GM12891 (cell line): Measurements from ENCODE around the gene MARCHF3.
"Not testable (repeated sequence)": the region's sequence is repeated elsewhere in the genome, so short reads cannot be mapped to it uniquely, and the experiment has no call there.

Source experiments
- DNase-seq: peaks from one replicate; pipeline ENCODE4 v3.0.0; 2011; ENCODE audit warnings: low spot score; ENCODE audit not compliant: insufficient read length
- FAIRE-seq: peaks from 2 replicates; lab custom pipeline; 2011; peaks lifted over from hg19 to GRCh38; lab: Jason Lieb, UNC
- PAX5 ChIP-seq: IDR thresholded peaks from 2 replicates; pipeline ENCODE4 v1.6.1; 2011; ENCODE audit warnings: low read length, moderate library complexity, mild to moderate bottlenecking; ENCODE audit not compliant: insufficient read depth, severe bottlenecking
- POLR2A ChIP-seq: IDR thresholded peaks from 2 replicates; pipeline ENCODE4 v1.6.1; 2011; ENCODE audit warnings: low read depth, low read length, control low read depth
- POLR2AphosphoS5 ChIP-seq: IDR thresholded peaks from 2 replicates; pipeline ENCODE4 v1.6.1; 2011; ENCODE audit warnings: low read depth, low read length, control low read depth
- POU2F2 ChIP-seq: IDR thresholded peaks from 2 replicates; pipeline ENCODE4 v1.6.1; 2011; ENCODE audit warnings: low read depth, mild to moderate bottlenecking, control low read depth, low read length, moderate library complexity
- SPI1 ChIP-seq: IDR thresholded peaks from 2 replicates; pipeline ENCODE4 v1.6.1; 2011; ENCODE audit warnings: low read depth, low read length, control low read depth
- TAF1 ChIP-seq: IDR thresholded peaks from 2 replicates; pipeline ENCODE4 v1.6.1; 2011; ENCODE audit warnings: low read depth, low read length, control low read depth

MARCHF3 gene

DNA sequence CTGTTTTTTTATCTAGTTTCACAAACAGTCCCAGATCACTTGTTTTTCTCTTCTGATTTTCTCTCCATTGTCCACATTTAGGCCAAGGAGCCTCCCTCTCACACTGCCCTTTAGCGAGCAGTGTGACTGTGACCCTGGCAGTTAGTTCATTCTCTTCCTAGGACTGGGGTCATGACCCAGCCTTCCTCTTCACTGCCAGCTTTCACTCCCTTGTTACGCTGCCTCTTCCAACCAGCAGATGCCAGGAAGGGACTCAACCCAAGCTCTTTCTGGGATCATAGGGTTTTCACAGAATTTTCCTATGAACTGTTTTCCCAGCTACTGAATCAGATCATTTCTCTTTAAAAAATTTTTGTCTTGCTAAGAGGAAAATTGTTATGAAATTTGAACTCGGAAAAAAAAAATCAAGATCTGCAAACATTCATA is 182.5 kb downstream of the MARCHF3 start:
- TF ChIP-seq TAF1 (no peak), POLR2AphosphoS5 (no peak), POU2F2 (no peak), SPI1 (no peak), PAX5 (no peak), POLR2A (no peak)
- FAIRE-seq (no peak), DNase-seq (no peak)

DNA sequence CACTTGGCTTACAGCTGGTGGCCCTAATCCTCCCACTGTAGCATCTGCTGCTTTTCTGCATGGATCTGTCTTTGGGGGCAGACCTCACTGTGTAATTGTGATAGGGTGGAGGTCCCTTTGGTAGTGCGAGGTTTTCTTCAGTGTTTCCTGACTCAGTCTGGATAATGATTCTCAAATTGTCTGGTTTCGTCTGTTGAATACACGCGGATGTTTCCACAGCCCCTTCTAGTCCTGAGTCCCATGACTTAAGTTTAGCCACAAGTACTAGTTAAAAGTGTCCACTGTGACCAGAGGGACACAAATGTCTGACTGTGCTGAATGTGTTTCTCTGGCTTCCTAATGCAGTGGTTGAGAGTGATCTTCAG is 182.9 kb downstream of the MARCHF3 start:
- DNase-seq, result no peak
- FAIRE-seq, result no peak
- TF ChIP-seq PAX5 (no peak), TAF1 (no peak), POU2F2 (no peak), POLR2A (no peak), SPI1 (no peak), POLR2AphosphoS5 (no peak)

DNA sequence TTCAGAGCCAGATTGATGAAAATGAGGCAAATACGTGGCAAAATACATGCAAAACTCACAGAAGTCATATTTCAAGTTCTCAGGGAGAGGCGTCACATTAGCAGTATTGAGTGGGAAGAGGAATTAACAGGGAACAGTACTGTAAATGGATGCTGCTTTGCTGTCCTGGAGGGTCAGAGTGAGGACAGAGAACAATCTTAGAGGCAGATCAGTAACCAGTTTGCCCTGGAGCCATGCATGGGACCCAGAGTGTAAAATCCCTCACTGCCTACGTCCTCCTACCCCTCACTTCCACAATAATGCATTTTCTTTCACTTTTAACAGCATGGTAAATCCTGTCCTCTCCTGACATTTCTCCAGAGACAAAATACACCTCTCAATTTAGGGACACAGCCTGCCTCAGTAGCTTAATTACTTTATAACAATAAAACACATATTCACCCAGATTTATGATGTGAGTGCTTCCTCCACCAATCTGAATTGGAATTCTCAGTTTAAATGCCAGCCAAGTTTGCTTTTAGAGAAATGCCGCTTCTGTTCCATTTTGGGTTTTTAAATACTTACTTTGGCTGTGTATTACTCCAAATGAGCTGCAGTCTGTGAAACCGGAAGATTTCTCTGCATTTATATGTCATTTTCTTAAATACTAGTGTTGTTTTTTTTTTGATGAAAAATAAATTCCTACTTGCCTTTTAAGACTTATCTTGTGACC is 183.5 kb downstream of the MARCHF3 start:
- DNase-seq (no peak), FAIRE-seq (no peak)
- TF ChIP-seq POLR2A (no peak), POU2F2 (no peak), TAF1 (no peak)

DNA sequence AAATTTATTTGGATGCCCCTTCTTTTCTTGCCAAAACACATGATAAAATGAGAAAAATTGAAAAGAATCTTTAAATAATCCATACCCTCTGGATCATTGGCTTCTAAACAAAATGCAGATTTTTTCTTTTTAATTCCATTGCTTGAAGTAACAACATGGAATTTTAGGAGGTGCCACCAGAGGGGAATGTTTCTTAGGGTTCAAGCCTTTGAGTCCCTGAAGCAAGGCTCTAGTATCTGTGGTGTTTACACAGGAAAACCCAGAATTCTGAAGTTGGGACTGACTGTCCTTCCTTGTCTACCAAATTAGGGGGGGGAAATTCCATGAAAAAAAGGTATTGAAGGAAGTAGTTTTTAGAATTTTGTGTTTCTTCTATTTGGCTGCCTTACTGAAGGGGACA is 184.0 kb downstream of the MARCHF3 start:
- no peak for DNase-seq
- no peak for FAIRE-seq
- no peak for TF ChIP-seq POLR2AphosphoS5

DNA sequence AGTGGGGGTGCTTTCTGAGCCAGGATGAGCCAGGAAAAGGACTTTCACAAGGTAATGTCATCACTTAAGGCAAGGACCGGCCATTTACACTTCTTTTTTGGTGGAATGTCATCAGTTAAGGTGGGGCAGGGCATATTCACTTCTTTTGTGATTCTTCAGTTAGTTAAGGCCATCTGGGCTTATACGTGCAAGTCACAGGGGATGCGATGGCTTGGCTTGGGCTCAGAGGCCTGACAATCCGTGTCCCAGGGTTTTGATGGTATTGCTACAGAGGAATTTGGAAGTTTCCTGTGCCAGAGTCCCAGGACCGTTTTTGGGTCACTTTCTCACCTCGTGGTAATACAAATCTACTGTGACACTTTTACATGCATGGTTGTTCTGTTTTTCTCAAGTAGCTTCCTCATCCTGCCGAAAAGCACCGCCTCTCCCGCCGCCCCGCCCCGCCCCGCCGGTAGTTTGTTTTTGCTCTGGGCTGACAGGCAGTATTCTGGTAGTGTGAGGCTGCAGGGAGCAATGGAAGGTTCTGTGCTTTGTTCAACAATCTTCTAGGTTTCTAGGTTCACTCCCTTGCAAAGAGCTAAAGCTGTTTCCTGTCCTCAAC is 184.8 kb downstream of the MARCHF3 start:
- FAIRE-seq (peak; percentile 82), DNase-seq (peak; percentile 48)

DNA sequence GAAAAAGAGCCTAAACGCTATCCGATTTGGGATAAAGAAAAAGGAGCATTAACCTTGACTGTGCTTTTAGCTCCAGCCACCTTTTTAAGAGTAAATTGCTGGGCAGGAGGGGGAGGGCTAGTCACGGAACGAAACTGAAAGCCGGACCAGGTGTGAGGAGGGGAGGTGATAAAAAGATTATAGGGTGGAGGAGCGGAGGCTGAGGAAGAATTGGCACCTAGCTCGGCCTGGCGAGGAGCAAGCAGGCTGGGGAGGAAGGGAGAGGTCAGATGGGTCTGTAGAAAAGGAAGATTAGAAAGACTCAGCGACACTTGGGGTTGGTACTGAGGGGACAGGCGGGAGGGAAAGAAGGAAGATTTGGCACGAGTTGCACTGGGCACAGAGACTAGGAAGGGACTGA is 187.0 kb downstream of the MARCHF3 start:
- not testable (repeated sequence) for DNase-seq, FAIRE-seq

DNA sequence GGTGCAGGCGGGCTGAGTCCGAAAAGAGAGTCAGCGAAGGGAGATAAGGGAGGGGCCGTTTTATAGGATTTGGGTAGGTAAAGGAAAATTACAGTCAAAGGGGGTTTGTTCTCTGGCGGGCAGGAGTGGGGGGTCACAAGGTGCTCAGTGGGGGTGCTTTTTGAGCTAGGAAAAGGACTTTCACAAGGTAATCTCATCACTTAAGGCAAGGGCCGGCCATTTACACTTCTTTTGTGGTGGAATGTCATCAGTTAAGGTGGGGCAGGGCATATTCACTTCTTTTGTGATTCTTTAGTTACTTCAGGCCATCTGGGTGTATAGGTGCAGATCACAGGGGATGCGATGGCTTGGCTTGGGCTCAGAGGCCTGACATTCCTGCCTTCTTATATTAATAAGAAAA is 191.0 kb downstream of the MARCHF3 start:
- not testable (repeated sequence) for DNase-seq, FAIRE-seq

DNA sequence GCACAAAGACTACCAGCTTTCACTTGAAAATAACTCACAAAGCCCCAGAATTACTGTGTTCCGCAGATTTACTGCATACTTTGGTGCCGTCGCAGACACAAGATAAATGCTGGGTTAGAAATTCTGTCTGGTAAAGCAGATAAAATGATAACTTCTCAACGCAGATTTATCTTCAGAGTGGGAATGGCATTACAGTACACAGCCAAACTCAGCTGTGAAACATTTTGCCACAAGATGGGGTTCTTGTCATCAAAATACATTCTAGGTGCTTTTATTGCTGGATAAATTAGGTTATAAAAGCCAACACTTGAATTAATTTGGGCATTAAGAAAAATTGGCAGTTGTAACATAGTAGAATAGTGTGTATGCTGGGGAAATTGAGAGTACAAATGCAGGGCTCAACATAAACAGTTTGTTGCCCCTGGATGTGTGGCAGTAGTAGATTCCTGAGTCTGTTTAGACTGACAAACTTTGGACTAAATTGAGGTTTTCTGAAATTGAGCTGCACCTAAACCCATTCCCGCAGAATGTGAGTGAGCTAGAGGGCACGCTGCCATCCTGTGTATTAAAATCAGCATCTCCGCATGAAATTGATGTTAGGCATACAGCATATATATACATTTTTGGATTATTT is 192.3 kb downstream of the MARCHF3 start:
- no peak for TF ChIP-seq POLR2A
- TF ChIP-seq POLR2AphosphoS5, result peak; percentile 53; the same call in 1 of the 2 replicates
- FAIRE-seq (no peak), DNase-seq (no peak)

DNA sequence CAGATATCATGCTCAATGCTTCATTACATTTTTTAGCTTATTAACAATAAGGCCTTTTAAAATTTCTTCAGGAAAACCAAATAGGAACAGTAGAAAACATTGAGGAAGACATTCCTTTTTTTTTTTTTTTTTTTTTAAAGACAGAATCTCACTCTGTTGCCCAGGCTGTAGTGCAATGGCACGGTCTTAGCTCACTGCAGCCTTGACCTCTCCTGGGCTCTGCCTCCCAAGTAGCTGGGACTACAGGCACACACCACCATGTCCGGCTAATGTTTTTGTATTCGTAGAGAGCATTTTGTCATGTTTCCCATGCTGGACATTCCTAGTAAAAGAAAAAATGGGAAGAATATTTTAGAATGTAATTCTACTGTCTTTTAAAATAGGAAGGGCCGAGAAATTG is 193.1 kb downstream of the MARCHF3 start:
- DNase-seq (no peak), FAIRE-seq (no peak)
- TF ChIP-seq PAX5 (no peak), TAF1 (no peak), POU2F2 (no peak), SPI1 (no peak), POLR2AphosphoS5 (no peak), POLR2A (no peak)

DNA sequence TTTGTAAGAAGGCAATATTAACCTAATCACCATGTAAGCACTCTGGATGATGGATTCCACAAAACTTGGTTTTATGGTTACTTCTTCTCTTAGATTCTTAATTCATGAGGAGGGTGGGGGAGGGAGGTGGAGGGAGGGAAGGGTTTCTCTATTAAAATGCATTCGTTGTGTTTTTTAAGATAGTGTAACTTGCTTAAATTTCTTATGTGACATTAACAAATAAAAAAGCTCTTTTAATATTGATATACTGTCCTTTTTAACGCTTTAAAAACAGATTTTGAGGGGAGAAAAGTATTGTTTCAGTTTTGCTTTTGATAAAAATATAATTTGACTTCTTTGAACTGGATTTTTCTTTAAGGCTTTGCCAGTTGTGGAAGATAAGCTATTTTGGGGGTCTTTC is 193.6 kb downstream of the MARCHF3 start:
- TF ChIP-seq SPI1, result no peak
- TF ChIP-seq POLR2A, result no peak
- no peak for TF ChIP-seq POLR2AphosphoS5
- no peak for TF ChIP-seq TAF1
- TF ChIP-seq PAX5, result no peak
- no peak for TF ChIP-seq POU2F2
- no peak for DNase-seq
- FAIRE-seq, result no peak

DNA sequence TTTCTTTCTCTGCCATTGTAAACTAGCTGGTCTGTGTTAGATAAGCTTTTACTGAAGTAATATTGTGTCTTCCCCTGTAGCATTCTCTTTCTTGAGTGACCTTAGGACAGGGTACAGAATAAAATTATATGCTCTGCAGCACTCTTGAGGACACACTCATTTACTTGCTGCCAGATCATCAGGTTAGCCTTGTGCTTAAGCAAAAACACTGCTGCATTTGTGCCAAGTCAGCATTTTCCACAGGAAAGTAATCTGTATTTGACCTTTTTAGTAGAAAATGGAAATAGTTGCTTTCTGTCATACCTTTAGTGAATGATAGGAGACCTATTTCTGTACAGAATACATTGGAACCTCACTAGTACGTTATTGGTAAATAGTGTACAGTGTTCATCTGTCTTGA is 199.2 kb downstream of the MARCHF3 start:
- FAIRE-seq (no peak), DNase-seq (no peak)
- TF ChIP-seq SPI1, result no peak
- no peak for TF ChIP-seq PAX5
- no peak for TF ChIP-seq POU2F2
- no peak for TF ChIP-seq TAF1
- no peak for TF ChIP-seq POLR2AphosphoS5
- TF ChIP-seq POLR2A, result no peak
